HCT116 (cell line): ENCODE measurements around the gene KIF26A. TPM values are rescaled to one million over a fixed set of nuclear protein-coding genes. Genes with fewer than 3 reads are reported as not detected.

Source experiments
- ATAC-seq: fragments of 200-7000 bp; cut with Tn5 transposase; 2 replicates; pipeline ENCODE4 v1.9.1; 2020; ENCODE audit warnings: mild to moderate bottlenecking, moderate library complexity
- BruUV-seq: library from RNA; stranded (reverse); fragments of 400-500 nt; replicated peaks from 2 replicates; lab custom pipeline; 2021; lab: Mats Ljungman, UMichigan
- CTCF ChIA-PET: fragments of 300-600 bp; sonication (Branson Sonifier 250); formaldehyde crosslinking; loops from one replicate; lab custom pipeline; 2021; ENCODE audit warnings: antibody characterized with exemption; lab: Charles Lee
- POLR2A ChIA-PET: fragments of 300-600, 350-600 bp; sonication (Branson Sonifier 250); formaldehyde crosslinking; loops from one replicate; lab custom pipeline; 2021; ENCODE audit warnings: antibody characterized with exemption; lab: Charles Lee
- RAD21 ChIA-PET, 2 experiments: fragments of 300-600 bp; sonication (Branson Sonifier 250); formaldehyde crosslinking; loops; one replicate each; lab custom pipeline; 2023; ENCODE audit warnings: low total read pairs in 2 of 2; ENCODE audit not compliant: uncharacterized antibody in 2 of 2, unreplicated experiment in 2 of 2, low non-redundant PET in 1 of 2; lab: Charles Lee
- DNase-seq: peaks from one replicate; pipeline ENCODE4 v3.0.0-alpha.2; 2010; ENCODE audit warnings: low read depth, low spot score
- H2AFZ ChIP-seq: fragments of 200-600 bp; shearing (Covaris generic), sonication (generic); 2 replicates; pipeline ENCODE4 v1.6.1; 2017; ENCODE audit warnings: low read depth, mixed run types, mixed read lengths, antibody characterized with exemption, low read length; ENCODE audit not compliant: poor library complexity, severe bottlenecking
- H3K27ac ChIP-seq: 2 replicates; pipeline ENCODE4 v1.5.1; 2012; ENCODE audit warnings: low read depth, low read length
- H3K27me3 ChIP-seq: fragments of 200-600 bp; sonication (generic); 2 replicates; pipeline ENCODE4 v1.6.1; 2016; ENCODE audit warnings: mixed run types, low read length, mixed read lengths; ENCODE audit not compliant: insufficient read depth
- H3K36me3 ChIP-seq, 2 experiments: fragments of 200-500 bp in 1 of 2; fragments of 200-600 bp in 1 of 2; sonication (Bioruptor generic) in 1 of 2; sonication (generic) in 1 of 2; 2 replicates each; pipeline versions ENCODE4 v1.5.1 to v1.6.1; 2014 to 2016; ENCODE audit warnings: low read length in 2 of 2, inconsistent platforms in 1 of 2, mixed read lengths in 1 of 2, mixed run types in 1 of 2; ENCODE audit not compliant: insufficient read depth in 2 of 2, control insufficient read depth in 1 of 2
- H3K4me1 ChIP-seq, 2 experiments: fragments of 200-600 bp in 1 of 2; sonication (generic) in 1 of 2; 2 replicates each; pipeline versions ENCODE4 v1.5.1 to v1.6.1; 2012 to 2017; ENCODE audit warnings: low read length in 2 of 2, inconsistent platforms in 1 of 2, mild to moderate bottlenecking in 1 of 2, mixed read lengths in 1 of 2, mixed run types in 1 of 2, moderate library complexity in 1 of 2; ENCODE audit not compliant: insufficient read depth in 2 of 2, control insufficient read depth in 1 of 2
- H3K4me2 ChIP-seq: fragments of 200-600 bp; sonication (generic); 2 replicates; pipeline ENCODE4 v1.6.1; 2017; ENCODE audit warnings: mixed run types, low read length, mixed read lengths
- H3K4me3 ChIP-seq, 2 experiments: fragments of 200-600 bp in 1 of 2; sonication (generic) in 1 of 2; replicated peaks in 1 of 2; 2 replicates each; pipeline ENCODE4 v1.5.1; 2011 to 2016; ENCODE audit warnings: low read length in 2 of 2, control low read depth in 1 of 2, low read depth in 1 of 2, mild to moderate bottlenecking in 1 of 2, mixed read lengths in 1 of 2, mixed run types in 1 of 2
- H3K79me2 ChIP-seq: fragments of 200-600 bp; sonication (generic); 2 replicates; pipeline ENCODE4 v1.6.1; 2017; ENCODE audit warnings: mild to moderate bottlenecking, mixed run types, low read length, moderate library complexity, mixed read lengths; ENCODE audit not compliant: insufficient read depth
- H3K9ac ChIP-seq: fragments of 200-600 bp; sonication (generic); 2 replicates; pipeline ENCODE4 v1.6.1; 2016; ENCODE audit warnings: low read length, mixed read lengths
- H3K9me2 ChIP-seq: fragments of 200-600 bp; sonication (generic), shearing (Covaris generic); 2 replicates; pipeline ENCODE4 v1.6.1; 2017; ENCODE audit warnings: mixed run types, mild to moderate bottlenecking, moderate library complexity; ENCODE audit not compliant: insufficient read depth
- H3K9me3 ChIP-seq, 2 experiments: fragments of 200-500 bp in 1 of 2; fragments of 200-600 bp in 1 of 2; sonication (Bioruptor generic) in 1 of 2; sonication (generic) in 1 of 2; 2 replicates each; pipeline ENCODE4 v1.6.1; 2014 to 2017; ENCODE audit warnings: low read length in 2 of 2, mixed read lengths in 2 of 2, inconsistent platforms in 1 of 2, low read depth in 1 of 2, mild to moderate bottlenecking in 1 of 2, mixed run types in 1 of 2, moderate library complexity in 1 of 2; ENCODE audit not compliant: control insufficient read depth in 1 of 2, insufficient read depth in 1 of 2
- H4K20me1 ChIP-seq: fragments of 200-600 bp; sonication (generic), shearing (Covaris generic); 2 replicates; pipeline ENCODE4 v1.6.1; 2017; ENCODE audit warnings: mixed run types, mild to moderate bottlenecking, moderate library complexity; ENCODE audit not compliant: insufficient read depth
- ATF3 ChIP-seq: IDR thresholded peaks from 2 replicates; pipeline ENCODE4 v1.6.1; 2012
- ELF1 ChIP-seq: IDR thresholded peaks from 2 replicates; pipeline ENCODE4 v1.6.1; 2012; ENCODE audit warnings: low read depth, borderline replicate concordance
- EZH2 ChIP-seq: fragments of 200-600 bp; sonication (generic); IDR thresholded peaks from 2 replicates; pipeline ENCODE4 v1.6.1; 2017; ENCODE audit warnings: antibody characterized with exemption, mixed run types
- EZH2phosphoT487 ChIP-seq: fragments of 200-600 bp; IDR thresholded peaks from 2 replicates; pipeline ENCODE4 v1.6.1; 2018; ENCODE audit warnings: antibody characterized with exemption, borderline replicate concordance
- JUND ChIP-seq: IDR thresholded peaks from 2 replicates; pipeline ENCODE4 v1.6.1; 2012
- MAX ChIP-seq: IDR thresholded peaks from 2 replicates; pipeline ENCODE4 v1.6.1; 2012
- POLR2AphosphoS5 ChIP-seq: IDR thresholded peaks from 2 replicates; pipeline ENCODE4 v1.6.1; 2011; ENCODE audit warnings: mild to moderate bottlenecking, low read depth, low read length, moderate library complexity
- RAD21 ChIP-seq: IDR thresholded peaks from 2 replicates; pipeline ENCODE4 v1.6.1; 2012; ENCODE audit warnings: low read depth, mild to moderate bottlenecking
- REST ChIP-seq: IDR thresholded peaks from 2 replicates; pipeline ENCODE4 v1.6.1; 2012; ENCODE audit warnings: low read depth
- TCF7L2 ChIP-seq: IDR thresholded peaks from 2 replicates; pipeline ENCODE4 v1.7.0; 2011; ENCODE audit warnings: borderline replicate concordance, inconsistent platforms; ENCODE audit not compliant: insufficient read depth, insufficient read length; ENCODE audit errors: extremely low read depth
- YY1 ChIP-seq: IDR thresholded peaks from 2 replicates; pipeline ENCODE4 v1.6.1; 2011; ENCODE audit warnings: low read length, low read depth, moderate library complexity, mild to moderate bottlenecking; ENCODE audit not compliant: insufficient replicate concordance; ENCODE audit errors: extremely low read depth
- ZBTB33 ChIP-seq: IDR thresholded peaks from 2 replicates; pipeline ENCODE4 v1.6.1; 2011; ENCODE audit warnings: mild to moderate bottlenecking, low read length, moderate library complexity; ENCODE audit not compliant: insufficient replicate concordance; ENCODE audit errors: extremely low read depth
- intact Hi-C: fragments of 100-400 bp; cut with micrococcal nuclease; formaldehyde crosslinking; loops from 2 replicates; pipeline ENCODE4 v1.10.0; 2022
- total RNA-seq: library from RNA; stranded (reverse); gene quantifications from one replicate; pipeline ENCODE4 v1.2.1, GENCODE V29; 2021; ENCODE audit not compliant: unreplicated experiment

KIF26A gene
- total RNA-seq, 1 experiment from 2014 or later, result 10.2 TPM

- H3K9me2 ChIP-seq, result no peaks in the 10 kb centered on the region
- intact Hi-C loops, result no loop called here
- no TSS peak for BruUV-seq
- H3K36me3 ChIP-seq, result no peaks in the 10 kb centered on the region
- ATAC-seq, result no peak
- CTCF ChIA-PET, result no interaction called here
- H3K4me1 ChIP-seq, result no peaks in the 10 kb centered on the region
- TF ChIP-seq POLR2AphosphoS5 (no peak), EZH2 (no peak)
- TF ChIP-seq, all 23 proteins: peak for 0
- no peak overlapping the region for H2AFZ ChIP-seq
- no peaks in the 10 kb centered on the region for H3K9me3 ChIP-seq
- RAD21 ChIA-PET, result no interaction called here
- POLR2A ChIA-PET, result interaction anchor here (0.7 kb wide), 1 partner anchor 163 kb away, joined by 3 read pairs; no protein-coding TSS in a partner anchor
- no peaks in the 10 kb centered on the region for H4K20me1 ChIP-seq
- H3K9ac ChIP-seq, result no peak overlapping the region
- no peak overlapping the region for H3K4me2 ChIP-seq
- H3K4me3 ChIP-seq, result no peak overlapping the region
- DNase-seq, result no peak
- H3K27ac ChIP-seq, result no peak overlapping the region
- no peaks in the 10 kb centered on the region for H3K27me3 ChIP-seq
- no peaks in the 10 kb centered on the region for H3K79me2 ChIP-seq
These were observed 80.2 kb downstream of the KIF26A start for GRCh38 chr14:104218361-104219180.

- intact Hi-C loops, result no loop called here
- CTCF ChIA-PET, result no interaction called here
- BruUV-seq, result no TSS peak
- DNase-seq (no peak), ATAC-seq (no peak)
- Histone ChIP-seq H3K27me3 (no peaks in the 10 kb centered on the region), H3K9me2 (no peaks in the 10 kb centered on the region), H4K20me1 (no peaks in the 10 kb centered on the region), H2AFZ (no peak overlapping the region), H3K36me3 (no peaks in the 10 kb centered on the region), H3K4me2 (no peak overlapping the region), H3K4me1 (peaks cover 4 to 7% of the 10 kb centered on the region in 2 experiments), H3K4me3 (no peak overlapping the region), H3K9ac (no peak overlapping the region), H3K9me3 (no peaks in the 10 kb centered on the region), H3K27ac (no peak overlapping the region), H3K79me2 (no peaks in the 10 kb centered on the region)
- POLR2A ChIA-PET, result no interaction called here
- RAD21 ChIA-PET, result no interaction called here
- no peak for TF ChIP-seq ATF3
- TF ChIP-seq YY1, result no peak
- TF ChIP-seq TCF7L2, result no peak
- no peak for TF ChIP-seq JUND
- TF ChIP-seq MAX, result no peak
- TF ChIP-seq EZH2phosphoT487, result no peak
- TF ChIP-seq REST, result no peak
- no peak for TF ChIP-seq ELF1
- TF ChIP-seq POLR2AphosphoS5, result no peak
- no peak for TF ChIP-seq ZBTB33
- TF ChIP-seq RAD21, result no peak
These were observed 81.4 kb downstream of the KIF26A start for GRCh38 chr14:104219731-104220214.
